HCT116 (cell line): Measurements from ENCODE around the gene THSD7A.

ENCODE experiments used
- CEBPB ChIP-seq: IDR thresholded peaks from 2 replicates; pipeline ENCODE4 v1.6.1; 2012; ENCODE audit warnings: low read depth
- EGR1 ChIP-seq: IDR thresholded peaks from 2 replicates; pipeline ENCODE4 v1.6.1; 2012; ENCODE audit warnings: low read depth
- EZH2phosphoT487 ChIP-seq: fragments of 200-600 bp; IDR thresholded peaks from 2 replicates; pipeline ENCODE4 v1.6.1; 2018; ENCODE audit warnings: antibody characterized with exemption, borderline replicate concordance
- FOSL1 ChIP-seq: IDR thresholded peaks from 2 replicates; pipeline ENCODE4 v1.6.1; 2012; ENCODE audit warnings: low read depth
- POLR2A ChIP-seq: IDR thresholded peaks from 2 replicates; pipeline ENCODE4 v1.7.0; 2011; ENCODE audit warnings: borderline replicate concordance; ENCODE audit not compliant: insufficient read depth, insufficient read length; ENCODE audit errors: extremely low read depth
- RAD21 ChIP-seq: IDR thresholded peaks from 2 replicates; pipeline ENCODE4 v1.6.1; 2012; ENCODE audit warnings: low read depth, mild to moderate bottlenecking
- SP1 ChIP-seq: IDR thresholded peaks from 2 replicates; pipeline ENCODE4 v1.6.1; 2012; ENCODE audit warnings: low read depth
- TCF7L2 ChIP-seq: IDR thresholded peaks from 2 replicates; pipeline ENCODE4 v1.7.0; 2011; ENCODE audit warnings: borderline replicate concordance, inconsistent platforms; ENCODE audit not compliant: insufficient read depth, insufficient read length; ENCODE audit errors: extremely low read depth
- ZNF274 ChIP-seq: fragments of 200-500 bp; sonication (Bioruptor generic); IDR thresholded peaks from 2 replicates; pipeline ENCODE4 v1.6.1; 2014; ENCODE audit warnings: mild to moderate bottlenecking, low read depth, low read length, inconsistent platforms
- TF ChIP-seq, protein P1 (sequence below), 3 experiments: fragments of 200-600 bp in 1 of 3; sonication (generic) in 1 of 3; IDR thresholded peaks in 2 of 3; conservative IDR thresholded peaks in 1 of 3; 2 replicates each; pipeline ENCODE4 v1.5.1; 2012 to 2017; ENCODE audit warnings: low read depth in 2 of 3, low read length in 2 of 3, antibody characterized with exemption in 1 of 3, borderline replicate concordance in 1 of 3, control low read depth in 1 of 3, mild to moderate bottlenecking in 1 of 3, mixed read lengths in 1 of 3, mixed run types in 1 of 3, moderate library complexity in 1 of 3; ENCODE audit not compliant: insufficient read depth in 1 of 3
- TF ChIP-seq, protein P2 (sequence below): IDR thresholded peaks from 2 replicates; pipeline ENCODE4 v1.6.1; 2012; ENCODE audit warnings: low read depth

DNA sequence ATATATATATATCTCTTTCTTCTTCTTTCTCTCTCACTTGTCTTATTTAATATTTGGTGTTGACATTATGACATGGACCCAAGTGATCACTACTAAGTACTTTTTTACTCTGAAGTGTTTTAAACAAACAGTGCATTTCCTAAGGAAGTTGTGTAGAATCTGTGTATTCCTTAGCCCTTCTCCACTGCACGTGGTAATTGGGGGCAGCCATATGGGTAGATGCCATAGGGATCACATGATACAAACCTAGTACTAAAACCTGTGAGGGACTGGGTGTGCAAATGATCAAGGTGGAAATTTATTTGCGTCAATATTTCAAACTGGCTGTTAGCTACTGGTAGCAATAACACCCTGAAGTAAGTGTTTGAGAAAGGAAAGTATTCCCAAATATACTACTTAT lies 25.0 kb downstream of the THSD7A start:
- TF ChIP-seq, protein P1, sequence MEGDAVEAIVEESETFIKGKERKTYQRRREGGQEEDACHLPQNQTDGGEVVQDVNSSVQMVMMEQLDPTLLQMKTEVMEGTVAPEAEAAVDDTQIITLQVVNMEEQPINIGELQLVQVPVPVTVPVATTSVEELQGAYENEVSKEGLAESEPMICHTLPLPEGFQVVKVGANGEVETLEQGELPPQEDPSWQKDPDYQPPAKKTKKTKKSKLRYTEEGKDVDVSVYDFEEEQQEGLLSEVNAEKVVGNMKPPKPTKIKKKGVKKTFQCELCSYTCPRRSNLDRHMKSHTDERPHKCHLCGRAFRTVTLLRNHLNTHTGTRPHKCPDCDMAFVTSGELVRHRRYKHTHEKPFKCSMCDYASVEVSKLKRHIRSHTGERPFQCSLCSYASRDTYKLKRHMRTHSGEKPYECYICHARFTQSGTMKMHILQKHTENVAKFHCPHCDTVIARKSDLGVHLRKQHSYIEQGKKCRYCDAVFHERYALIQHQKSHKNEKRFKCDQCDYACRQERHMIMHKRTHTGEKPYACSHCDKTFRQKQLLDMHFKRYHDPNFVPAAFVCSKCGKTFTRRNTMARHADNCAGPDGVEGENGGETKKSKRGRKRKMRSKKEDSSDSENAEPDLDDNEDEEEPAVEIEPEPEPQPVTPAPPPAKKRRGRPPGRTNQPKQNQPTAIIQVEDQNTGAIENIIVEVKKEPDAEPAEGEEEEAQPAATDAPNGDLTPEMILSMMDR (IDR thresholded peaks at IDR 0.05 in 2 of 3, conservative IDR thresholded peaks at IDR 0.05 in 1 of 3; ENCODE audit: borderline replicate concordance in 1 of 3, insufficient read depth in 1 of 3, low read depth in 2 of 3, low read length in 2 of 3): no peak
- TF ChIP-seq POLR2A (no peak), CEBPB (no peak), SP1 (no peak), EZH2phosphoT487 (no peak), RAD21 (no peak), EGR1 (no peak), FOSL1 (no peak), TCF7L2 (no peak), ZNF274 (no peak)
- TF ChIP-seq, protein P2, sequence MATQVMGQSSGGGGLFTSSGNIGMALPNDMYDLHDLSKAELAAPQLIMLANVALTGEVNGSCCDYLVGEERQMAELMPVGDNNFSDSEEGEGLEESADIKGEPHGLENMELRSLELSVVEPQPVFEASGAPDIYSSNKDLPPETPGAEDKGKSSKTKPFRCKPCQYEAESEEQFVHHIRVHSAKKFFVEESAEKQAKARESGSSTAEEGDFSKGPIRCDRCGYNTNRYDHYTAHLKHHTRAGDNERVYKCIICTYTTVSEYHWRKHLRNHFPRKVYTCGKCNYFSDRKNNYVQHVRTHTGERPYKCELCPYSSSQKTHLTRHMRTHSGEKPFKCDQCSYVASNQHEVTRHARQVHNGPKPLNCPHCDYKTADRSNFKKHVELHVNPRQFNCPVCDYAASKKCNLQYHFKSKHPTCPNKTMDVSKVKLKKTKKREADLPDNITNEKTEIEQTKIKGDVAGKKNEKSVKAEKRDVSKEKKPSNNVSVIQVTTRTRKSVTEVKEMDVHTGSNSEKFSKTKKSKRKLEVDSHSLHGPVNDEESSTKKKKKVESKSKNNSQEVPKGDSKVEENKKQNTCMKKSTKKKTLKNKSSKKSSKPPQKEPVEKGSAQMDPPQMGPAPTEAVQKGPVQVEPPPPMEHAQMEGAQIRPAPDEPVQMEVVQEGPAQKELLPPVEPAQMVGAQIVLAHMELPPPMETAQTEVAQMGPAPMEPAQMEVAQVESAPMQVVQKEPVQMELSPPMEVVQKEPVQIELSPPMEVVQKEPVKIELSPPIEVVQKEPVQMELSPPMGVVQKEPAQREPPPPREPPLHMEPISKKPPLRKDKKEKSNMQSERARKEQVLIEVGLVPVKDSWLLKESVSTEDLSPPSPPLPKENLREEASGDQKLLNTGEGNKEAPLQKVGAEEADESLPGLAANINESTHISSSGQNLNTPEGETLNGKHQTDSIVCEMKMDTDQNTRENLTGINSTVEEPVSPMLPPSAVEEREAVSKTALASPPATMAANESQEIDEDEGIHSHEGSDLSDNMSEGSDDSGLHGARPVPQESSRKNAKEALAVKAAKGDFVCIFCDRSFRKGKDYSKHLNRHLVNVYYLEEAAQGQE: no peak
